GM19193 (cell line): ENCODE results near the gene GGNBP2.

ENCODE experiments used
- POLR2A ChIP-seq: IDR thresholded peaks from 4 replicates; pipeline ENCODE4 v1.6.1; 2011; ENCODE audit not compliant: insufficient read depth, insufficient read length; ENCODE audit errors: extremely low read depth

GGNBP2 gene

DNA sequence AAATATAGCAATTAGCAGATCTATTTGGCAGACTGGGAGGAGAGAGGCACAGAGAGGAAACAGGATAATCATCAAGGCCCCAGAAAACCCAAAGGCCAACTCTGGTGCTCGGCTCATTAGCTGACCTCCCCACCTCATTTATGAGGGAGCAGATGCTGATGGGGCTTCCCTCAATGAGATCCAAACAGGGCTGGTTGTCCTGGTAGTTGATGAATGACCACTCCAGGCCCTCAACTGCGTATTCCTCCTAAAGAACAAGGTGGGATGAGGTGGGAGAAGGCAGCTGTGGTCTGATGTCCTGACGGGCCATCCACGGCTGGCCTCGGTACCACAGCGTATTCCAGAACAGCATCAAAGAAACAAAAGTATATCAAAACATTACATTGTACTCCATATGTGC is 37.5 kb upstream of the GGNBP2 start:
- no peak for TF ChIP-seq POLR2A

GRCh38 chr17:36509272-36509985 is 35.3 kb upstream of the GGNBP2 start:
- TF ChIP-seq POLR2A = no peak

- TF ChIP-seq POLR2A = no peak
These were observed 34.1 kb upstream of the GGNBP2 start for GRCh38 chr17:36510636-36511035.

- TF ChIP-seq POLR2A = no peak
These were observed 33.5 kb upstream of the GGNBP2 start for GRCh38 chr17:36511216-36511615.

GRCh38 chr17:36512641-36513040 is 32.1 kb upstream of the GGNBP2 start:
- no peak for TF ChIP-seq POLR2A

GRCh38 chr17:36514856-36515255 is 29.9 kb upstream of the GGNBP2 start:
- no peak for TF ChIP-seq POLR2A

DNA sequence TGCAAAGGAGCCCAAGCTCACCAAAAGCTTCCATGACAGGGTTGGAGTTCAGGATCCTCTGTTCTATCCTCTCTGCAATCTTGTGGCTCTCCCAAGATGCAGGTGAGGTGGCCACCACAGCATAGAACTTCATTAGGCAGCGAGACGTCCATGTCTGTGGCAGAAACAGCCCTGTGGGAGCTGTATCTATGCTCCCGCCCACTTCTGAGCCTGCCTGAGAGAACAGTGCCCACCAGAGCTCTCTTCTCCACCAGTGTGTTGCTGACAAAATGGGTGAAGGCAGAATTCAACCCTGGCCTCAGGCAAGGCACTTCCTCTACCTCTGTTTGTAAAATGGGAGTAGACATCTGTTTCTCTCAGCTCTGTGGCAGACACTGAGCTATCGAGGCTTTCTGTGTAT is 28.9 kb upstream of the GGNBP2 start:
- no peak for TF ChIP-seq POLR2A

GRCh38 chr17:36523113-36523512 is 21.6 kb upstream of the GGNBP2 start:
- no peak for TF ChIP-seq POLR2A

DNA sequence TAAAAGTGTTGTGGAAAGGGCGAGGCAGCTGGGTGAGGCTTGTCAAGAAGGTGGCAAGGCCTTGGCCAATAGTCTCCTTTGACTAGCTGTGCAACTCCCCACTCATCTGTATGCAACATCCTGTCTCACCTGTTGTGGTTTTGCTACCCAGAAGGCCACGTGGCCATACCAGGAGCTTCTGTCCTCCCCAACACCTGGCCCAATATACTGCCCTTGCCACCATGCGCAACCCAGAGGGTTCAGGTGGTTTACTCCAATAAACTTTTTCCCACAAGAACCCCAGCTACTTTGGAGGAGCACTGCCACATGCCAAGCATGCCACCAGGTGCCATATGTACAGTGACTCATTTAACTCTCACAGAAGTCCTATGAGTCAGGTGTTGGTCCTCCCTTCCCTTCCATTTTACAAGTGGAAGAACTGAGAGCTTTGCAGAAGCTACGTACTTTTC is 20.3 kb upstream of the GGNBP2 start:
- TF ChIP-seq POLR2A = no peak

DNA sequence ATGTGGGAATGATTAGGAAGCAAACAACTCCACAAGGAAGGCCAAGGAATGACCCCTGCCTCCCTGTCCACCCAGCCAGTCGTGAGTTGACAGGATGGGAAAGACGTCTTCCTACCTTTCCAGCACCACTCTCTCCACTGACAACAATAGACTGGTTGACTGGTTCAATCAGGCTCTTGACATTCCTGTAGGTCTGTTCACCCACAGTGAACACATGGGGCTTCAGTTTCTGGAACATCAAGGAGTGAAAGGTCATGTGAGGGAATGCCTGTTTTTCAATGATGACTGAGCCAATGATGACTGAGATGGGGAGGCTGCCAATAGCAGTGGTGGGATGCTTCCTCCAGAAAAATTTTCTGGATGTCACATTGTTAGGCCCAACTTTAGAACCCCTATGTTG is 19.6 kb upstream of the GGNBP2 start:
- TF ChIP-seq POLR2A = no peak

GRCh38 chr17:36525888-36526287 is 18.8 kb upstream of the GGNBP2 start:
- TF ChIP-seq POLR2A = no peak

DNA sequence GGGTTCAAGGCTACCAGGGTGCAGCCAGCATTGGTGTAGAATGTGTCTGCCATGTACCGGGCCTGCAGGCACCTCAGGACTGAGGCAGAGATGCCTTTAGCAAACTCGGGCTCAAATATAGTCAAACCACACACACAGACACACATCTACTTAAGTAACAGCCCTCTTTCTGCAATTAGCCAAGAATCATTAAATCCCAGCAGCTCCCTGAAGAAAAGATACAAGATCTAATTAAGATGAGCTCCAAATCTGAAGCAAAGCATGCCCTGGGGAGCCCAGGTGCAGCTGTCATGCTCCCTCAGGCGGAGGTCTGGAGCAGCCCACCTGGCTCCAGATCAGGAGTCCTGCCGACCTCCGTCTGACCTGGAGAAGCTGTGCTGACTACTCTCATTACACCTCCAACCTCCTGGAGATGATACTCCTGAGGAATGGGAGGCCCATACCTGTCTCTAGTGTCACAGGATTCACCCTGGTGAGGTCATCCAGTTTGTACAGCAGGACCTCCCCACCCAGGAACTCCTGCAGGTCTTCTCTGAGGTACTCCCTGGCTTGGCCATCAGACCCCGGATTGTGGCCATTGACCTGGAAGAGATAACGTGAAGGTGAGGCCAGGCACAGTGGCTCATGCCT is 17.0 kb upstream of the GGNBP2 start:
- no peak for TF ChIP-seq POLR2A

- TF ChIP-seq POLR2A = no peak
These were observed 15.6 kb upstream of the GGNBP2 start for GRCh38 chr17:36529121-36529520.

GRCh38 chr17:36532435-36532975 is 12.2 kb upstream of the GGNBP2 start:
- TF ChIP-seq POLR2A = no peak

GRCh38 chr17:36533935-36534839 is 10.5 kb upstream of the GGNBP2 start:
- TF ChIP-seq POLR2A = no peak
